CD4-positive, alpha-beta T cell treated with Interleukin-4 for 4 hours (primary cell): Measurements from ENCODE around the gene LDAH.

Source experiments
- DNase-seq: peaks from one replicate; pipeline ENCODE4 v3.0.0-alpha.2; 2020

The LDAH gene

GRCh38 chr2:20649576-20649975 is 173.3 kb downstream of the LDAH start:
- DNase-seq: no peak

- no peak for DNase-seq
Observed at GRCh38 chr2:20648831-20649230, 174.1 kb downstream of the LDAH start.

- DNase-seq: no peak
Observed at GRCh38 chr2:20648206-20648605, 174.7 kb downstream of the LDAH start.

GRCh38 chr2:20647738-20648137 is 175.2 kb downstream of the LDAH start:
- DNase-seq: no peak

GRCh38 chr2:20647211-20647610 is 175.7 kb downstream of the LDAH start:
- DNase-seq: no peak

- no peak for DNase-seq
Observed at GRCh38 chr2:20646446-20646845, 176.5 kb downstream of the LDAH start.

DNA sequence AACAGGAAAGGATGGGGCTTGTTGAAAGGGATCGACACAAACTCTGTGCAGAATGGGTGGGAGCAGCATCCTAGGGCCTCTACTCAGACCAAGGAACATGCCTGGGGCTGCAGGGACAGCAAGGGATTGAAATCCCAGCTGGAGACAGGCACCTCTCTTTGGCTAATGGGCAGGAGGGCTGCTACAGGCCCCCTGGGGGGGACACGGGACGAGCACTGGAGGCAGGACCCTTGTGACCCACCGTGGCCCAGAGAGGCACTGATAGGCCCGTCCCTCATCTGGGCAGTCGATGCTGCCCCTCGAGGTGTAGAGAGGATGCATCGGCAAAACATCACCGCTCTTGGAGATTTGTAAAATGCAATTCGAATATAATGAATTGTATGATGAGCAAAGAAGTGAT is 177.1 kb downstream of the LDAH start:
- no peak for DNase-seq

DNA sequence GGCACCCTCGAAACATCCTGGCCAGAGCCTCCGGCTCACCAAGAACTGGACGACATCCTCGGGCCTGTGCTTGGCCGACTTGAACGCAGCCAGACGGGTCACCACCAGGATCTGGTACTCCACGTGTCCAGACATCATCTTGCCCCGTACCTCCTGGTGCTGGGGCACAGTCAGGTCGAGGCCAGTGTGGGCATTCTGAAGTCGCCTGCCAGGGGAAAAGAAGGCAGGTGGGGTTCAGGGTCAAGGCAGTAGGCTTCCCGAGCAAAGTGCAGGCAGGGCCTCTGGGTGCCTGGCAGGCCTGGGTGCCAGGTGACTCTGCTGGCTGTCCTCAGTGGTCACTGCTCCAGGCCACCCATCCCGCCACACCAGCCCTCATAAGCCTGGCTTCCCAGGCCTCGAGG is 177.6 kb downstream of the LDAH start:
- DNase-seq: no peak

- no peak for DNase-seq
Observed at GRCh38 chr2:20643826-20644225, 179.1 kb downstream of the LDAH start.

DNA sequence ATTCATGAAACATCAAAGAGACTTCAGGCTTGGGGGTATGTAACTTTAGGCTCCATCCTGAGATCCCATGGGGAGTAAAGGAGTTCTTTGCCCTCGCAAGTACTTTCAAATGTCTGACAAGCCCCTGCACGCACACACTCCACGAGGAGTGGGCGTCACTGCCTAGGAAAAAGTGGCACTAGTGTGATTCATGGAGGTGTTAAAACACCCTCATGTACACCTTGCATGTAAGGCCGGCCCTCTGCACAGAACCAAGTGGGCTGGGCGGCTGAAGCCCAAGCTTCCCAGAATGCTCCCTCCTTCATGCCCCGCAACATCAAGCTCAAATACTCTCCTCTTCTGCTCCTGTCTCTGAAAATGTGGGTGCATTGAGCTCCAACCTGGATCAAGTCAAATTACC is 179.8 kb downstream of the LDAH start:
- no peak for DNase-seq

DNA sequence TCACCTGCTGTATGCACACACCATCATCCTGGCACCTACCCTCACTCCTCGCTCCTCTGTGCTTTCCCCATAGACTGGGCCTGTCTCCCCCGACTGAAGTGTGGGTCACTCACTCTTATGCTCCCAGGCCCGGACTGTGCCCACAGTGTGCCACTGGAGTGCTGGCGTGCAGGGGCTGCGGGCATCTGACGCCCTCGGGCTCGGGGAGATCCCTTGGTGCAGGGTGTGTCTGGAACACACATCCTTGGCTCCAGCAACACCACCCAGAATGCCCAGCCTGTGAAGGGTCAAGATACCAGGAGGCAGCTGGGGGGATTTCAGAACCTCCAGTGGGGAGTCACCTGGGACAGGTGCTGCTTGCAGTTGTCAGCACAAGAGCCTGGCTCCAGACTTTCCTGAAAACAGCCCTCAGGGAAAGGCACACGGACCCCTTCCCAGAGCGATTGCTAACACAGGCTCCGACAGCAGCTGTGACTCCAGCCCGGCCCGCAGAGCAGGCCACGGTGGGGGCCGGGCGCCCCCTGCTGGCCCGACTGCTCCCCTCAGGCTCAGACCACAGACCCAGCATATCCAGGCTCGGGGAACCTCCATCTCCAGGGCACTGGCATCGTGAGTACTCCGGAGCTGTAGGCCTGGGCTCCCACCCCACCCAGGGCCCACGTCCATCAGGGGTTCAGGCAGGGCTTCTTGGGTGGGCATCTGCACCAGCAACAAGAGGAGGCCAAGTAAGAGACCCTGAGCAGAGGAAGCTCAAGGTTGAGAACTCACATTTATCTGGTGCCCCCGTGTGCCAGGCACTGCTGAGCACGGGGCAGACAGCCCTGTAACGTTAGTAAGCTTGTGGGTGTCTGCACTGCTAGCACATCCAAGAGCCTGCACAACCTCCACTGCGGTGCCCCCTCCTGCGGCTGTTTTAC is 180.6 kb downstream of the LDAH start:
- peak; percentile 52 for DNase-seq

DNA sequence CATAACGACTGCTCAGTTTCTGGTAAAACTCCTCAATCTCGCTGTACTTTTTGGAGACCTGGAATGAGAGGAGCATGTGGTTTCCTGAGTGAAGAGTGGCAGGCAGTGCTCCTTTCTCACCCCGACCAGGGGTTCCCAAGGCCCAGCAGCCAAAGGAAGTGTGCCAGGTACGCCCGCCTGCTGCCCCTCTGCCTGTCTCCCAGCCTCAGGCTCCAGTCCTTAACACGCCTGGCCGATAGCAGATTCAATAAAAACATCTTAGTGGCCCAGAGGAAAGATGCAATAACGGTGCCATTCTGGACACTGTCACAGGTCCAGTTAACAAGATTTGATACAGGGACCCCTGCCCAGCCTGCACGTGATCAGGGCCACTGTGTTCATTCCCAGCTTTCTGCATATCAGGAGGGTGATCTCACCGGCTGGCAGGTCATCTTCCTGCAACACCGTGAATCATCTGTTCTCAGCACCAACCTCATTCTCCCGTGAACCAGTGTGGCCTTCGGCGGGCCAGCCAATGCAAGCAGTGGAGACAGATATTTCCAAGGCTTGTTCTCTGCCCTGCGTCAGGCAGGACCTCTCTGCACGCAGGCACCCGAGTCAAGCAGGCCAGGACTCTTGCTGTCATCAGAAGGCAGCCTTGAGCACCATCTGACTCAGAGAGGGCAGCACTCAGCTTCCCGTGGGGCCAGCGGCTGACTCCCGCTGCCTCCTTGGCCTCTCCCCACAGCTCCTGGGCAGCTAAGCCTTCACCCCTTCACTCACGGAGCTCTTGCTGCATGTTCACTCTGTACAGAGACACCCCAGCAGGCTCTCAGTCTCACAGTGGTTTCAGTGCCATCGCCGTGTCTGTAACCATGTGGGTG is 181.5 kb downstream of the LDAH start:
- no peak for DNase-seq

DNA sequence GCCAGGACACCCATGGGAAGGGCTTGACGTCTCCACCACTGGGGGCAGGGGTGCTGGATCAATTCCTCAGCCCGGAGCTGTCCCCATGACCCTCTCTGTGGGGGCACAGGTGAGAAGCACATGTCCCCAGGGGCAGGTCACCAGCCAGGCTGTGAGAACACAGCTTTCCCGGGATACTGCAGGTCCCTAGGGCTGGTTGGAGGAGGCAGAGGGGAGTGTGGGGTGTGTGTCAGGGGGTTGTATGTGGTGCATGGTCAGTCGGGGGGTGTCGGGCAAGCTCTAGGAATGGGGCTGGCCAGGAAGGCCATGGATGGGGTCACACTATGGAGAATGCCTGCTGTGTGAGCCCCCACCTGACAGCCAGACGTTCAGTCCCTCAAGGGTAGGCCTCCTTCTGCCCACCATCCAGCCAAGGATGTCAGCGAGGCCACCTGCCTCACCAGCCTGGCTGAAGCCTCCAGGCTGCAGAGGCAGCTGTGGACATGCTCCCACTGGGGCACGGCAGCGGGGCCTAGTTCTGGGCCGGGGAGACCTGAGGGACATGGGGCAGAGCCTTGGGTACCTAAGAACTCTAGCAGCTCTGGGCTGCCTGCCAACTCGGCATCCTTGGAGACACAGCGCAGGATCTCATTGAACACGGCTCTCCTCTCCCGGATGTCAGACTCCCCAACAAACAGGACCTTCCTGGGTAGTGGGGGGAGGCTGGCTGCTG is 182.3 kb downstream of the LDAH start:
- DNase-seq: no peak

DNA sequence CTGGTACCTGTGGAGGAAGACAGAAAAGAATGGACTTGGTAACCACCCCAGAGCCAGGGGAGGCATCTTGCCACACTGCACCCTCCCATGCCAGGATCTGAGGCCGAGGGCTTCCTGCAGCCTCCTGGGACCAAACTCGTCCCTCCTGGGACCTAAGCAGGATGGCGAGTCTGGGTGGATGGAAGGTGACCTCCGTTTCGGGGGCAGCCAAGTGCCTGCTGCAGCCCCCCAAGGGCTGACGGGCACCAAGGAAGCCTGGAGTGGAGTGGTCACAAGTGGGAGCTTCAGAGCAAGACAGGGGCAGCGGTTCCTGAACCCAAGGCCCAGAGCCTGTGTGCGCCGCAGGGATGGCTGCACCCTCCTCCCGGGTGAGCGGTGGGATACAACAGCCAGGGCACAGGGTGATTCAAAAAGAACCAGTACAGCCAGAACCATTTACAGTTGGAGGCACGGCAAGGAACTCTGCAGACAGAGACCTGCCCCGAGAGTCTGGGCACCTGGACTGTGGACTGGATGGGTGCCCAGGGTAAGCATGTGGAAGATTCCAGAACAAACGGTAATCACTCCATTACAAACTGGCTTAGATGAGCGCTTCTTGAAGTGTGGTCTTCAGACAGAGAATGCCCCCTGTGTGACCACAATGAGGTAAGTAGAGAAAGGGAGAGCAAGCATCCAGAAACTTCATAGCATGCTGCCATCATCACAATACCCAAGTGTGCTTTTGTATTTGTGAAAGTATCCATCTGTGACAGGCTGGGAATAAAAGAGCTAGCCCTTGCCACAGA is 184.1 kb downstream of the LDAH start:
- no peak for DNase-seq

GRCh38 chr2:20638014-20638413 is 184.9 kb downstream of the LDAH start:
- DNase-seq: no peak

DNA sequence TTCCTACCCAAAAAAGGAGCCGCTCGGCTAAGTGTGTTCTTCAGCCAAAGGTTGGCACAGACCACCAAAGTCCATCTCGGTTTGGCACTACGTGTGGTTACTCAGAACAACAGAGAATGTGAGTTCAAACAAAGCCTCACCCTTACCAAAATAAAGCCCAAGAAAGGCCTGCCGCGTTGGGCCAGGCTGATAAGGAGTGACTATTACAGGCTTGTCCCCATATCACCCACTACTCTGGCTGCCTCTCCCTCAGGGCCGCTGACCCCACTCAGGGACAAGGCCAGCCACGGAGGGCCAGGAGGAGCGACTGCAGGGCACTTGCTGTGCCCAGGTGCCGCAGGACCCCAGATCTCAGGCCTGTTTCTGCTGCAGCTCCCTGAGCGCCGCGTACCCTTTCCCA is 185.8 kb downstream of the LDAH start:
- DNase-seq: no peak

- peak; percentile 11 for DNase-seq
Observed at GRCh38 chr2:20635675-20636584, 187.0 kb downstream of the LDAH start.

- DNase-seq: no peak
Observed at GRCh38 chr2:20635113-20635510, 187.8 kb downstream of the LDAH start.

GRCh38 chr2:20634507-20635112 is 188.3 kb downstream of the LDAH start:
- DNase-seq: no peak
